GM21381 (cell line): Measurements from ENCODE around the gene ACTL6A.
"Not testable (repeated sequence)": the region's sequence is repeated elsewhere in the genome, so short reads cannot be mapped to it uniquely, and the experiment has no call there.

Experiments
- ATAC-seq: cut with Tn5 transposase; IDR thresholded peaks from one replicate; pipeline ENCODE4 v1.9.1; 2021; ENCODE audit warnings: mild to moderate bottlenecking, moderate library complexity; ENCODE audit not compliant: unreplicated experiment

Gene ACTL6A

DNA sequence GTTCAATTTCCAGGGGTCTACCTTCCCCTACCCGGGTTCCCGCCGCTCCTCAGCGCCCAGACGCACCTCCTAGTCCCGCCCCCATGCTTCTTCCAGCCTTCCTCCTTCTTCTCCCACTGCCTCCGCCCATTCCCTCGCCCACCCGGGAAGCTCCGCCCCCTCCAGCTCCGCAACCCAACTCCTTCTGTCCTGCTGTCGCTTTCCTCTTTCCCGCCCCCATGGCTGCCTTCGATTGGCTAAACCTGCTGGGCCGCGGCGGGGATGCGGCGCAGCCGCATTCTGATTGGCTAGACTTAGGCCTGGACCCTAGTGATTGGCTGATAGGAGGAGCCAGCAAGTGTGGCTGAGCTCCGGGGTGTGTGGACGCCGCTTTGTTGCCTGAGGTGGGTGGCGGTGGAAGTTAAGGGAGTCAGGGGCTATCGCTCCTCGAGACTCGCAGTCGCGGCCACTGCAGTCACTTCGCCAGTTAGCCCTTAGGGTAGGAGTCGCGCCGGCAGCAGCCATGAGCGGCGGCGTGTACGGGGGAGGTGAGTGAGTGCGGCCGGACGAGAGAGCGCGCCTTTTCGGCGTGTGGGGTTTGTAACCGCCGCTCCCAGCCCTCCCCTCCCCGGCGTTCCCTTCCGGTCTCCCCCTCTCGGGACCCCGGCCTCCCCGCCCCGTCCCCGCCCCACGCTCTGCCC is at the start of gene ACTL6A:
ACTL6A (plus strand) TSS at position 336 of the 680 bp plus-strand sequence; CDS start at position 503, 167 bp downstream.
- peak; percentile 96 for ATAC-seq

DNA sequence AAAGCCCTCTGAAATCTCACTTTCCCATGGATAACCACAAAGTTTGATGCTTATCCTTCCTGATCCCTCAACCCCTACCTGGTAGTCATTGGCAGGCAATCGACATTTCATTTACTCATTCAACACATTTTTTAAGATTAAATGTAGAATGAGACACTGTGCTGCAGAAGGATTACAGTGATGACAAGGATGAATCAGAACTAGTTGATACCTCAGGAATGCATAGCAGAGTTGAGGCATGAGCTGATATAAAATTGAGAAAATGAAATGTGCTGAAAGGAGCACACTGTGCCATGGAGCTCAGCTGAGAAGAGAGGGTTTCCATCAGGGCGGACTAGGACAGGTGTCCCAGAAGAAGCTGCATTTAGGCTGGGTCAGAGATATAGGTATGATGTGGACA is 48.9 kb upstream of the ACTL6A start:
- ATAC-seq = no peak

DNA sequence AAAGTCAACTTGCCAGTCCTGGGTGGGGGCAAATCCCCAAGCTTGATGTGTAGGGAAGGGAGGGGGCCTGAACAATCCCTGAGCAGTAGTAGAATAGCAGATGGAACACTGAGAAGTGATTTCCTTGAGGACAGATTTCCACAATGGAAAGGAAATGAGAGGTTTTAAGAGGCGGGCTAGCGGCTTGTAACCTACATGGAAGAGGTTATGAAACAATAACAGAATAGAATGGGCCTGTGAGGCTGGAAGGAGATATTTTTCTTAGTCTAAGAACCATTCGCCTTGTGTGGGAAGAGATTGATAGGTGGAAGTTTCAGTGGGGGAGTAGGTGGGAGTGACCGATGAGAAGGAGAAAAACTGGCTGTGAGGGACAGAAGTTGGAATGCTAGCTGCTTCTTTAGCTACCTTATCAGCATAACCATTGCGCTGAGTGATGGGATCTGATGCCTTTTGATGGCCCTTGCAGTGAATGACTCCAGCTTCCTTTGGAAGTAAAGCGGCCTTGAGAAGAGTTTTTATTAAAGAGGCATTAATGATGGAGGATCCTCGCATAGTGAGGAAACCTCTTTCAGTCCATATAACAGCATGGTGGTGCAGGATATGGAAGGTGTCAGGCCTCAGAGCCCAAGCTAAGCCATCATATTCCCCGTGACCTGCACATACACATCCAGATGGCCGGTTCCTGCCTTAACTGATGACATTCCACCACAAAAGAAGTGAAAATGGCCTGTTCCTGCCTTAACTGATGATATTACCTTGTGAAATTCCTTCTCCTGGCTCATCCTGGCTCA is 46.1 kb upstream of the ACTL6A start:
- ATAC-seq = not testable (repeated sequence)

DNA sequence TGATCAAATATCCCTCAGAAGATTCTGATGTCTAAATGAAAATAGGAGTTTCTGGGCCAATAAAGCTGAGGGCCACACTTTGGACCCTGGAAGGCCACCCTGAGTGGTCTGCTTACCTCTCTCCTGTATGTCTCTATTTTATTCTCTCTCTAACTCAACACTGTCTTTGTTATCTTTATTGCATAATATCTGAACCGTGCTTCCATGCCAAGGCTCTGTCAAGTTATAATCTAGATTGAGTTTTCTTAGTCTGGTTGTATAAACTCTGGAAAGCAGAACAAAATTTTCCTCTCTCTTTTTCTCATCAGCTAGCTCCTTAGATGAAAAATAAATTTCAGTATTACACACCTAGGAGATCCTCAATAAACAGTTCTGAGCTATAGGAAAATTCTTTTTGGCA is 36.2 kb upstream of the ACTL6A start:
- no peak for ATAC-seq

DNA sequence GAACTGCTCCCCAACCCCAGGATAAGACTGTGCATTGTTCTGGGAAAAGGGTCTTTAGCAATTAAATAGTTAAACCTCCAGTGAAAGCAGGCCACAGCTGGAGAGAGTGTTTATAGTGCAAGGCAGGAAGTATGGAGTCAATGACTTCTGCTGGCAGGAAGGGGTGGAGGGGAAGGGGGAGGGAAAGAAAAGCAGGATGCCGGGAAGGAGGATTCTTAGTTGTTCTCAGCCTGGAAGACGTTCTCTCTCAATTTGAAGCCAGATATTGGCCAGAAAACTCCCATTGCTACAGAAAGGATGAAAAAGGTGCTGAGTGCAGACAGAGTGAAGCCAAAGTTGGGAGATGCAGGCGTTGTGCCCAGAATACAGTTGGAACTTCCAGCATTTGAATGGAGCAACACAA is 35.7 kb upstream of the ACTL6A start:
- ATAC-seq = no peak

DNA sequence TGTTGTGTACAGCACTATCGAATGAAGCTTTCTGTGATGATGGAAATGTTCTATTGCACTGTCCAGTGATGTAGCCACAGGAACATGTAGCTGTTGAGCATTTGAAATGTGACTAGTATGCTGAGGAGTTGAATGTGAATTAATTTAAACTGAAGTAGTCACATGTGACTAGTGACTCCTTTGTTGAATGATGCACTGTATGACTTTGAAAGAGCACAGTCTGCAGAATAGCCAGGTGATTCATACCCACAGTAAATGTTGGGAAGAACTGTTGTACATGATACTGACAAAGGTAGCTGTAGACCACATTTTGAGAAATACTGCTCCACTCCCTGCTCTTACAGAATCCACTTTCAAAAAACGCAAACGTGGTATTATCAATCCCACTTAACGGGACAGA is 34.0 kb upstream of the ACTL6A start:
- no peak for ATAC-seq

DNA sequence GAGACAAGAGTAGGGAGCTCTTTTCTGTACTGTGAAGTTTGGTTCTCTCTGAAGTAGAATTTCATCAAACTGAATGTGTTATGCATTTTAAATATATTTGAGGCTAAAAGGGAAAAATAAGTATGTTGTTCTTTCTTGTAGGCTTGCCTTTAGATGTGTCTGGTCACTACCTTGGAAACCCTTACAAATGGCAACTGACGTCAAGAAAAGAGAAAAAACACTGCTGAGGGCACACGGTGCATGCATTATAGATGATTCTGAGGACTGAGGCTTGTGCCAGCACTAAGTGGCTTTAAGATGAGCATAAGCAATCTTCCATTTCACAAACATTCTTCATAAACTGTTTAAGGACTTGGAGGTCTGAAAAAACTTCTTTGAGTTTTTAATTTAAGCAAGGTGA is 31.1 kb upstream of the ACTL6A start:
- no peak for ATAC-seq

DNA sequence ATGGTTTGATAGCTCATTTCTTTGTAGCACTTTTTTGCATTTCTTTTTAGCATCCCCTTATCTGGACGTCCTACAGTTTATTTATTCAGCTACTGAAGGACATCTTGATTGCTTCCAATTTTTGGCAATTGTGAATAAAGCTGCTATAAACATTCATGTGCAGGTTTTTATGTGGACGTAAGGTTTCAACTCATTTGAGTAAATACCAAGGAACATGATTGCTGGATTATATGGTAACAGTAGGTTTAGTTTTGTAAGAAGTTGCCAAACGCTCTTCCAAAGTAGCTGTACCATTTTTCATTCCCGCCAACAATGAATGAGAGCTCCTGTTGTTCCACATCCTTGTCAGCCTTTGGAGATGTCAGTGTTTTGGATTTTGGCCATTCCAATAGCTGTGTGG is 29.5 kb upstream of the ACTL6A start:
- ATAC-seq = no peak

DNA sequence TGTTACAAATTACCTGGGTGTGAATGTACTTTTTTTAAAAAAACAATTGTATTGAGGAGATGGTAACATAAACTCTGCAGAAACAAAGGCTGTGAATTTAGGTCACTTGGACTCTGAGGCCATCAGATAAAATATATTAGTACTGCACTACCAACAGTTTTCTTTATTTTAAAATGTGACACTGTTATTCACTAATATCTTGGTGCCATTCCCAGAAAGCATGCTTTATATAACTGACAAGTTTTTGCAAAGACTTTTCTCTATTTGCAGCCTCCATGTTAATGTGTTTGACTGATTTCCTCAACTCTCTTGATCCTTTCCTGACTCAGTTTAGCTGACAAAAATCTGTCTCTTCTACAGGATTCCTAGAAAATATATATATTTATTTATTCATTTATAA is 26.5 kb upstream of the ACTL6A start:
- ATAC-seq = no peak

DNA sequence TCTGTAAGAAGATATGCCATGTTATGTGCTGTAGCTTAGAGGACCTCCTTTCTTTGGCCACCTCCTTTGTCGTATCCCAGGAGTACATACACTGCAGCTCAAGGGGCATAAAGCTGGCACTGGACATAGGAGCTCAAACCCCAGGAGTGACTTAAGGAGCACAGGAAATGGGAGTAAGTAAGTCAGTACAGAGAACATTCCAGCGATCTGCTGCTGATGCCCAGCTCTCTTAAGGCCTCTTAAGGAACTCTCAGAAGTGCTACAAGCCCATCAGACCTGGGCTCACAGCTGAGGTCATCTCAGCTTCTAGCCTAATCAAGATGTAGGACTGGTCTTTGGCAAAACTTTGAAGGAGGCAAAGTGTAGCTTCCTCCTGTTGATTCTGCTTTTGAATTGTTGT is 21.6 kb upstream of the ACTL6A start:
- ATAC-seq = no peak

DNA sequence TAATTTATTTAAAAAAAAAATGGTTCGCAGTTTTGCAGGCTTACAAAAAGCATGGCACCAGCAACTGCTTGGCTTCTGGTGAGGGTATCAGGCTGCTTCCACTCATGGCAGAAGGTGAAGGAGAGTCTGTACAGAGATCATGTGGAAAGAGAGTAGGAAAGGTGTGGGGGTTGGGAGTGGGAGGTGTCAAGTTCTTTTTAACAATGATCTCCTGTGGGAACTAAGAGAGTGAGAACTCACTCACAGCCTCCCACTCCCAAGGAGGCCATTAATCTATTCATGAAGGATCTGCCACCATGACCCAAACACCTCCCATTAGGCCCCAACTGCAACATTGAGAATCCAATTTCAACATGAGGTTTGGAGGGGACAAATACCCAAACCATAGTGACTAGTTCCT is 21.1 kb upstream of the ACTL6A start:
- ATAC-seq = no peak

DNA sequence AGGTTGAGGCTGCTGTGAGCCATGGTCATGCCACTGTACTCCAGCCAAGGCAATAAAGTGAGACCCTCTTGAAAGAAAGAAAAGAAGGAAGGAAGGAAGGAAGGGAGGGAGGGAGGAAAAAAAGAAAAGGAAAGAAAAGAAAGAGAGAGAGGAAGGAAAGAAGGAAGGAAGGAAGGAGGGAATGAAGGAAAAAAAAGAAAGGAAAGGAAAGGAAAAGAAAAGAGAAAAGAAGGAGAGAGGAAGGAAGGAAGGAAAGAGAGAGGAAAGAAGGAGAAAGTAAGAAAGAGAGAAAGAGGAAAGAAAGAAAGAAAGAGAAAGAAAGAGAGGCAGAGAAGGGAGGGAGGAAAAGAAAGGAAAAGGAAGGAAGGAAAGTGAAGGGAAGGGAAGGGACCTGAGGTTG is 20.4 kb upstream of the ACTL6A start:
- no peak for ATAC-seq

DNA sequence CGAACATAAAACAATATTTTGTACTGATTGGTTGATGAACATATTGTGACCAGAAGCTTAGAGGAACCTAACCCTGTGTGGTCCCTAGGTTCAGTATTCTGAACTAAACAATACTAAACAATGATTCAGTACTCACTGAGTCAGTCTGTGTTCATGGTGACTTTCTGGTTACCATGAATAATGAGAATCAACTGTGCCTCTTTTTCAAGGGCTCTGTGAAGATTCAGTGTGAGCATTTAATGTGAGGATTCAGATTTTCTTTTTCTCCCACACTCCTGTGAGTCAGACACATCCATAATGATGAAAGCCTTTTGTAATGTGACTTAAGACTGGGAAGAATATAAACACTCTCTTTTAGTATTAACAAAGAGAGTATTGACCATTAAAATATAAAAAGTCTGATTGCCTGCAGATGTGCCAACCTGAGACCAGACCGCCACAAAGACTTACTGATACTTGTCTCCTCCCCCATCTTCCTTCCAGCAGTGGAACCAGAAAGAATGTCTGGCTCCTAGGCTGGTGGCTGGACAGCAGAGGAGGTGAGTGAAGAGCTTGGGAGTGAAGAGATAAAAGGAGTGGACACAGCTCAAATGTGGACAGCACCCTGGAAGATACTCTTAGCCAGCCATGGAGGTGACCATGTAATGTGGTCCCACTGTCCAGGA is 17.6 kb upstream of the ACTL6A start:
- no peak for ATAC-seq

DNA sequence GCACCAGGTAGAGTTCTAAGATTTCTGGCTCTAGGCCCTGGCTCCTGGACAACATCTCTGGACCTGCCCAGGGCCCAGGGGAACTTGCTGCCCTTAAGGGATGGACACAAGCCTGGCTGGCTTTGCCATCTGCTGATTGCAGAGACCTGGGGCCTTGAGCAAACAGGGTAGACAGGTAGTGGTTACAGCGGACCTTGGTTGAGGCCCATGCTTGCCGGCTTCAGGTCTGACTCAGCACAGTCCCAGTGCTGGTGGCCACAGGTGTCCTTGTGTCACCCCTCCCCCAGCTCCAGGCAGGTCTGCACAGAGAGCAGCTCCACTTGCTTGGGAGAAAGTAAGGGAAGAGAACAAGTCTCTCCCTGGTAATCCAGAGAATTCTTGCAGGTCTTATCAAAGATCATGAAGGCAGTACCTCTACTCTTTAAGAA is 15.9 kb upstream of the ACTL6A start:
- ATAC-seq = no peak

DNA sequence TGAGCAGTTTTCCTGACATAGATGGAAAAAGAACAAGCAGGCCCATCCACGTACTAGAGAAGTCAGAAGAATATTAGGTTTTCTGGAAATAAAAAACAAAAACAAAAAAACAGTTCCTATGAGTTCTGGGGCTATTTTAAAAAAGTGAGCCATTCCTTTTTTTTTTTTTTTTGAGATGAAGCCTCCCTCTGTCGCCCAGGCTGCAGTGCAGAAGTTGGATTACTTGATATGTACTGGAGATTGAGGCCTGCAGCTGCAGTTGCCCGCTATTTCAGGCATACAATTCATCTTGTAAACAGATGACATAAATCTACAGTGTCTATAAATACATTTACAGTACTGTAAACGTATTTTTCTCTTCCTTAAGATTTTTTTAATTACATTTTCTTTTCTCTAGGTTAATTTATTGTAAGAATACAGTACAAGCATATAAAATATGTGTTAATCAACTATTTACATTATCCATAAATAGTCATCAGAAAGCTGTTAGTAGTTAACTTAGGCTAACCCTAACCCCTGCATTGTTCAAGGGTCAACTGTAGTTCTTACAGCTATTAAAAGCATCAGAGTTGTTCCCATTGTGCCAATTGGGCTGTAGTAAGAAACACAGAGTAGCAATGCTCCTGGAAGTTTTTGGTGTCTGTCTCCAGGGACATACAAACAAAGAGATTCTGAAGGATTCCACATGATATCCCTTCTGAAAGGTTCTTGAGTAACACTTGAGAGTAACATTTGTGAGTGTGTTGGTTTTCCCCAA is 11.2 kb upstream of the ACTL6A start:
- ATAC-seq = no peak

DNA sequence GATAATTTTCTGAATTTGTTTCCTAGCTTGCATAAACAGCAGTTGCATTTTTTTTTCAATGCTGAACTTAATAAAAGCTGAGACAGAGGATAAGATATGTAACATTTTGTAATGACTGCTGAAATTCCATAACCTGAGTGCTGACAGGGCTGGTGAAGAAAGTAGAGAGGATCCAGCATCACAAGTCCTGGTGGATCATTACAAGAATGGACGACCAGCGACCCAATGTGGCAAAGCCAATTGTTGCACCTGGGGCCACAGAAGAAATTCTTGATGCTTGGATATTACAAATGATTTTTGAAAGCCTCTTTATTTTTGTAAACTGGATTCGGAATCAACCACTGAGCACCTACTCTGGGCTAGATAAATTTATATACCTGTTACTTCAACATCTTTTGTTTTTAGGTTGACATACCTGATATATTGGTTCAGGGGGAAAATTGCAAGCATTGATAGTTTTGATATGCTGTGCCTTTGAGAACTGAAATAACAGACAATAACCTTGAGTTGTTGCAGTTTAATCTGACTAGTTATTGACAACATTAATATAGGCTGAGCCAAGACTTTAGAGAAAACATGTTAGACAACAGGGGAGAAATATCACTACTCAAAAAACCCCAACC is 3.9 kb upstream of the ACTL6A start:
- no peak for ATAC-seq

DNA sequence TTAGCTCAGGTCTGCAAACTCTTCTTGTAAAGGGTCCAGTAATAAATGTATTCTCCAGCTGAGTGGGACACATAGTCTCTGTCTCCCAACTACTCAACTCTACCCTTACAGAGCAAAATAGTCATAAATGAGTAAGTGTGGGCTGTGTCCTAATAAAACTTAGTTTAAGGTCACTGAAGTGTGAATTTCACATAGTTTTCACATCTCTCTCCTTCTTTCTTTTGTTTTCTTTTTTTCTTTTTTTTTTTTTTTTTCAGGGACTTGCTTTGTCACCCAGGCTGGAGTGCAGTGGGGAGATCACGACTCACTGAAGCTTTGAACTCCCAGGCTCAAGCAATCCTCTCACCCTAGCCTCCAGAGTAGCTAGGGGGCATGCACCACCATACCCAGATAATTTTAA is 1.9 kb upstream of the ACTL6A start:
- no peak for ATAC-seq

DNA sequence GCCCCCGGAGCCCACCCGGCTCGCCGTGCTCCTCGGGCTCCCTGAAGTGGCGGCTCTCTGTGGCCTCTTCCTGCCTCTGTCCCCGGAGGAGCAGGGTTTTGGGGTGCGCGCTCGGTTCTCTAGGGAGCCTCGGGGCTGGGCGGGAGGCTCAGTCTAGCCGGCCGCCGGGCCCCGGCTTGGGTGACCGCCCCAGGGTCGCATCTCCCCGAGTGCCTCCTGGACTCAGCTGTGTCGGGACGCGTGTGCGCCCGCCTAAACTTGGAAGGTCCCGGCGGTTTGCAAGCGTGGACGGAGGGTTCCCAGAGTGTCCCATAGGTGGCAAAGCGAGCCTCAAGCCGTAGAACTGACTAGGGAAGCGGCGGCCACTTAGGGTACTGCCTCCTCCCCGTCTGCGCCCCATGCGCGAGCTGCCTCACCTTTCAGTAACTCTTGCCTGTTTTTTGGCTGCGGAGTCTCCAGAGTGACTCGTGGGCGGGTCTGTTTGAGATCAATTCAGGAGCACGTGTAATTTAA is 601 bp downstream of the ACTL6A start:
- peak; percentile 44 for ATAC-seq

DNA sequence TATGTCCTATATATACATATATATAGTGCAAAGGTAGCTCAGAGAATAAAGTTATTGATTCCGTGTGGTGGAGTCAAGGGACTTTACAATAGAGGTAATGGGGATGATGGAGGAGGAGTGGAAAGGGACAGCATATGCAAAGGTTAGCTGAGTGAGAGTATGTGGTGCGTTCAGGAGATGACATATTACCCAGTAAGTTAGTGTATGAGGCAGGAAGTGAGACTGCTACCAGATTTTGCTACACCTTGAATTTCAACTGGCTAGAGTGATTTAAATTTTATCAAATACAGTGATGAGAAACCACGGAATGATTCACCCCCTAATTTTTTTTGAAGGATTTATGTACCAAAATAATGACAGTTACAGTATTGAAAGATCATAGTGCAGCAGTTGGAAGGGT is 2.8 kb downstream of the ACTL6A start:
- ATAC-seq = no peak

DNA sequence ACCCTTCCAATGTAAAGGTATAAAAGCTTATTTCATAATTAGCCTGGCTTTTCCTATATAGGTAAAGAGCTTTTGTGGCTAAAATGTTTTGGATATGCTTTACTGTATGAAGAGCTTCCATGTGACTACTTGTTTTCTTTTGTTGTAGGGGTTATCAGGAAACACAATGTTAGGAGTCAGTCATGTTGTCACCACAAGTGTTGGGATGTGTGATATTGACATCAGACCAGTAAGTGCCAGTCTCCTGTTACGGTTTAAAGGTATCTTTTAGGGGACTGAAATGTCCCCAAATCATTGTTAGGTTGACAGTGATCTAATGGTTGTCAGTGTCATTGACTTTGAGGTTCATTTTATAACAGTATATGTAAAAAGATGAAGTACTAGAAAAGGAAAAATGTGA is 18.3 kb downstream of the ACTL6A start:
- ATAC-seq = no peak

DNA sequence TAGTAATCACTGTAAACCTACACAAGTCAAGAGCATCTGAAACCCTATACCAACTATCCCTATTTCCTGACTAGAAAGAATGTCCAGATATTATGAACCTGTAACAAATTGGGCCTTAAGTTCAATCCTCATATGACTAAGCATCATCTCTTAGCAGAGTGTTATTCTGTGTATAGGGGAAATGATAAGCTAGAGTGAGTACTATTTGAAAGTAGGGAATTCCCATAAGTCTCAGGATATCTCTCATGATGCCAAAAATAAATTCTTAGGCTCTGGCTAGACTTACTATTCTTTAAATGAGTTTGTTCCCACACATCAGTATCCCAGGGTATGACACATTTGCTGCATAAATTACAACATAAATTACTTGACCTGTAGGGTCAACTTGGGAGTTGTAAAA is 26.4 kb downstream of the ACTL6A start:
- no peak for ATAC-seq
